Tibial nerve (tissue), 4 donors: ENCODE data around the gene SMCO4.

Experiments
- EP300 ChIP-seq, 2 donors: sonication (generic); formaldehyde crosslinking; IDR thresholded peaks; one replicate each; pipeline ENCODE4 v1.6.1; 2017; ENCODE audit warnings: antibody characterized with exemption in 2 of 2, mild to moderate bottlenecking in 1 of 2
- POLR2A ChIP-seq, 2 donors: fragments of 450-650 bp; IDR thresholded peaks; one replicate each; pipeline ENCODE4 v1.6.1; 2017; ENCODE audit warnings: antibody characterized with exemption in 2 of 2, mild to moderate bottlenecking in 2 of 2, moderate library complexity in 2 of 2
- TF ChIP-seq, protein P1 (sequence below), 5 experiments: fragments of 200-600 bp in 3 of 5; fragments of 450-650 bp in 2 of 5; sonication (generic) in 3 of 5; IDR thresholded peaks; one replicate each; pipeline ENCODE4 v1.5.1; 2016 to 2019; ENCODE audit warnings: antibody characterized with exemption in 5 of 5, mild to moderate bottlenecking in 3 of 5, moderate library complexity in 2 of 5

DNA sequence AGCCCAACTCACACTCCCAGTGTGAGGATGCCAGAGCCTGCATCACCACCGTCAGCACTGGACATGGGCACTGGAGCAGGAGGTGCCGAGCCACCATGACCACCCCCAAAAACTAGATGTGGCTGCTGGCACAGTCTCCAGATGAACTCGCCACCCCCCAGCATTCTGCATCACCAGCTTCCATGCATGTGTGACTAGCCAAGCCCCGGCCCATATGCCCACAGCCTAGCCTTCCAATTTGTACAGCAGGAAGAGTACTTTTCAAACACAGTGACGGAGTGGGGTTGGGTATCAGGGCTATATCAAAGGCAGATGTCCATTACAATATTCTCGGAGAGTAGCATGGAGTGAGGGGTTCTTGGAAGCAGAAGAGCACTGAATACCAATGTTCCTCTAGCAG, 62.9 kb downstream of the SMCO4 start:
- TF ChIP-seq, protein P1, sequence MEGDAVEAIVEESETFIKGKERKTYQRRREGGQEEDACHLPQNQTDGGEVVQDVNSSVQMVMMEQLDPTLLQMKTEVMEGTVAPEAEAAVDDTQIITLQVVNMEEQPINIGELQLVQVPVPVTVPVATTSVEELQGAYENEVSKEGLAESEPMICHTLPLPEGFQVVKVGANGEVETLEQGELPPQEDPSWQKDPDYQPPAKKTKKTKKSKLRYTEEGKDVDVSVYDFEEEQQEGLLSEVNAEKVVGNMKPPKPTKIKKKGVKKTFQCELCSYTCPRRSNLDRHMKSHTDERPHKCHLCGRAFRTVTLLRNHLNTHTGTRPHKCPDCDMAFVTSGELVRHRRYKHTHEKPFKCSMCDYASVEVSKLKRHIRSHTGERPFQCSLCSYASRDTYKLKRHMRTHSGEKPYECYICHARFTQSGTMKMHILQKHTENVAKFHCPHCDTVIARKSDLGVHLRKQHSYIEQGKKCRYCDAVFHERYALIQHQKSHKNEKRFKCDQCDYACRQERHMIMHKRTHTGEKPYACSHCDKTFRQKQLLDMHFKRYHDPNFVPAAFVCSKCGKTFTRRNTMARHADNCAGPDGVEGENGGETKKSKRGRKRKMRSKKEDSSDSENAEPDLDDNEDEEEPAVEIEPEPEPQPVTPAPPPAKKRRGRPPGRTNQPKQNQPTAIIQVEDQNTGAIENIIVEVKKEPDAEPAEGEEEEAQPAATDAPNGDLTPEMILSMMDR (IDR thresholded peaks at IDR 0.05): no peak
- TF ChIP-seq POLR2A (IDR thresholded peaks at IDR 0.05) (no peak), EP300 (IDR thresholded peaks at IDR 0.05) (no peak)
